GM06990 (cell line): ENCODE data around the gene UBR1.
"Not testable (repeated sequence)": the region's sequence is repeated elsewhere in the genome, so short reads cannot be mapped to it uniquely, and the experiment has no call there.

ENCODE experiments used
- DNase-seq: peaks from one replicate; pipeline ENCODE4 v3.0.0-alpha.2; 2011; ENCODE audit not compliant: insufficient read length; ENCODE audit errors: extremely low read depth
- H3K27me3 ChIP-seq: replicated peaks from 2 replicates; pipeline ENCODE4 v1.6.0; 2011; ENCODE audit warnings: low read length; ENCODE audit not compliant: control insufficient read depth, insufficient read depth
- H3K36me3 ChIP-seq: 2 replicates; pipeline ENCODE4 v1.5.1; 2011; ENCODE audit warnings: low read length; ENCODE audit not compliant: control insufficient read depth, insufficient read depth
- H3K4me3 ChIP-seq: replicated peaks from 2 replicates; pipeline ENCODE4 v1.5.1; 2011; ENCODE audit warnings: low read depth, mild to moderate bottlenecking, control low read depth, low read length
- CTCF ChIP-seq: IDR thresholded peaks from 2 replicates; pipeline ENCODE4 v1.5.1; 2011; ENCODE audit warnings: low read length, control low read depth, mild to moderate bottlenecking, inconsistent platforms; ENCODE audit not compliant: insufficient read depth, poor library complexity, severe bottlenecking

The UBR1 gene

GRCh38 chr15:43128980-43129335 is 23.1 kb upstream of the UBR1 start:
- no peak for TF ChIP-seq CTCF
- Histone ChIP-seq H3K4me3 (no peak overlapping the region), H3K36me3 (no peaks in the 10 kb centered on the region), H3K27me3 (no peaks in the 10 kb centered on the region)
- DNase-seq, result no peak

GRCh38 chr15:43128174-43128979 is 22.5 kb upstream of the UBR1 start:
- not testable (repeated sequence) for DNase-seq, H3K27me3 ChIP-seq, H3K36me3 ChIP-seq, H3K4me3 ChIP-seq

- DNase-seq, result no peak
- Histone ChIP-seq H3K4me3 (no peak overlapping the region), H3K36me3 (no peaks in the 10 kb centered on the region), H3K27me3 (no peaks in the 10 kb centered on the region)
- no peak for TF ChIP-seq CTCF
These were observed 21.9 kb upstream of the UBR1 start for GRCh38 chr15:43127752-43128151.

- no peak for TF ChIP-seq CTCF
- no peaks in the 10 kb centered on the region for H3K27me3 ChIP-seq
- no peak overlapping the region for H3K4me3 ChIP-seq
- no peak for DNase-seq
- H3K36me3 ChIP-seq, result no peaks in the 10 kb centered on the region
These were observed 20.5 kb upstream of the UBR1 start for GRCh38 chr15:43126356-43126755.

GRCh38 chr15:43125100-43125661 is 19.3 kb upstream of the UBR1 start:
- Histone ChIP-seq H3K27me3 (no peaks in the 10 kb centered on the region), H3K4me3 (no peak overlapping the region), H3K36me3 (no peaks in the 10 kb centered on the region)
- no peak for DNase-seq
- TF ChIP-seq CTCF, result no peak

GRCh38 chr15:43121863-43122262 is 16.0 kb upstream of the UBR1 start:
- Histone ChIP-seq H3K4me3 (no peak overlapping the region), H3K27me3 (no peaks in the 10 kb centered on the region), H3K36me3 (no peaks in the 10 kb centered on the region)
- DNase-seq, result no peak
- TF ChIP-seq CTCF, result no peak
